Dermis blood vessel endothelial cell (primary cell): ENCODE results near the gene SLC2A11. TPM values are rescaled to one million over a fixed set of nuclear protein-coding genes. Genes with fewer than 3 reads are reported as not detected.

Experiments
- DNase-seq: peaks from one replicate; pipeline ENCODE4 v3.0.0; 2010
- total RNA-seq: library from RNA; depleted of rRNA; stranded (reverse); fragments of >200 nt; gene quantifications from 2 replicates; pipeline ENCODE4 v1.2.3, GENCODE V29; 2014

Gene SLC2A11
- total RNA-seq, 1 donor from 2014 or later: 6.0 TPM

GRCh38 chr22:23832226-23833016 lies 25.3 kb upstream of the SLC2A11 start:
- DNase-seq: no peak

- no peak for DNase-seq
Measured at GRCh38 chr22:23833017-23833751, 24.5 kb upstream of the SLC2A11 start.

GRCh38 chr22:23833911-23834317 lies 23.8 kb upstream of the SLC2A11 start:
- DNase-seq: no peak

- no peak for DNase-seq
Measured at GRCh38 chr22:23834406-23834792, 23.3 kb upstream of the SLC2A11 start.

- no peak for DNase-seq
Measured at GRCh38 chr22:23834793-23835483, 22.7 kb upstream of the SLC2A11 start.

DNA sequence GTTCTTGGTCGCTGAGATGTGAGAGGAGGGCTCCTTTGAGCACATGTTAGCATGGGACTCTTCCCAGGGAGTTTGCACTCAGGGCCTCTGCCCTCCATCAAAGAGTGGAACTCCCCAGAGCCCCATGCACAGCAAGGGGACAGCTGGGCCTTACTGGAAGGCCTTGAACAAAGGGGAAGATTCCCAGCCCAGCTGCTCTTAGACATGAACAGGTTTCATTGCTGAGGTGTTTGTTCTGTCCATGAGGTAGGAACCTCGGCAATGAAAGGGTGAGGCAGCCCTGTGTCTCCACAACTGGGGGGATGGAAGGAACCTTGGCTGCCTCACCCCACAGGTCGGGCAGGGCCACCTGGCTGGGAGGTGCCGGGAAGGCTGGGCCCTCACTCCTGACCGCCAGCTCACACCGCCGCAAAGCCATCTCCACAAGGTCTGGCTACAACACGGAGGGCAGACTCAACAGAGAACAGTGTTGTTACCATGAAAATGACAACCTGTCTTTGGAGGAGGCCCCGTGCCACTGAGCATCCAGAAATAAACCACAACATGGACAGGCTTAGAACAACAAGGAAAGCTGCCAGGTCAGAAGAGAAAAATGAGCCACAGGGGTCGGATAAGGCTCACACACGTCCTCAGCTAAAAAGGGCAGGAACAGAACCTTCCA lies 22.1 kb upstream of the SLC2A11 start:
- DNase-seq: no peak

GRCh38 chr22:23836281-23836680 lies 21.4 kb upstream of the SLC2A11 start:
- DNase-seq: no peak

DNA sequence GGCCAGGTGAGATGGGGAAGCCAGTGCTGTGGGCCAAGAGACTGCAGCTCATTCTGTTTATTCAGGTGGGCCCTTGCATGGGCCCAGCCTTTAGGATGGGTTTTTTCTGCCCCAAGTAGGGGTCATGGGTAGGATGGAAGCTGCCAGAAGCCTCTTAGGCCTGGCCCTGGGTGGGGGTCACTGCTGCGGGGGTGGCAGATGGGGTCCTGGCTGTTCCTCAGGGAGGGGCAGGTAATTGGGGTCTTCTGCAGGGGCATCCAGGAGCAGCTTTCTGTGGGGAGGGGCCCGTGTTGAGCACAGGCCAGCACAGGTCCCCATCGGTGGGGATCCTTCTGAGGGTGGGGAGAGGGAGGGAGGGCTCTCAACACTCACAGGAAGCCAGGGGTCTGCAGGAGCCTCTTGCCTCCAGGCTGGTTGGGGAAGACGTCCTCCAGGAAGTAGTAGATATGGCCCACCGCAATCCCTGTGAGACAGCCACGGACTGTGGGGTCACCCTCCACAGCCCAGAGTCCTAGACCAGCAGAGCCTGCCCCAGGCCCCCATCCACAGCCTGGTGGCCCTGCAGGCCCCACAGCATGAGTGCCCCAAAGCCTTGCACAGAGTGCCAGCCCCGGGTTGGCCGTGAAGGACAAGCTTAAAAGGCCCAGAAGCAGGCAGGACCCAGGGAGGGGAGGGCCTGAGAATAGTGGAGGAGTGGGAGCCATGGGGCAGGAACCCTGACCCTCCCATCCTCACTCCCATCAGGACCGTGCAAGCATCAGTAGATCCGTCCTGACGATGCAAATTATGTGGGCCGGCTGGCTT lies 20.8 kb upstream of the SLC2A11 start:
- no peak for DNase-seq

DNA sequence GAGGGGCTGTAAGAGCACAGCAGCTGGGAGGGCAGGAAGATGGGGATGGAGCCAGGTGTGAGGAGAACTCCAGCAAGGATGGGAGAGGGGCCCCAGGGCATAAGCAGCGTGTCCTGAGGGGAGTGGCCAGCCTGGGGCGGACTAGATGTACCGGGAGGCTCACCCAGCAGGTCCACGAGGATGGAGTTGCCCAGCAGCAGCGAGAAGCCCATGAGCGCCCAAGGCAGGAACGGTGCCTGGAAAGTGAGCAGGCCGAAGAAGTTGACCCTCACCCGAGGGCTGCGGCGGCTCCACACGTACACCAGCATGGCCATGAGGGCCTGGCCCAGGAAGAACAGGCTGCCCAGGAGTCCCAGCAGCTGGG lies 20.2 kb upstream of the SLC2A11 start:
- DNase-seq: no peak

DNA sequence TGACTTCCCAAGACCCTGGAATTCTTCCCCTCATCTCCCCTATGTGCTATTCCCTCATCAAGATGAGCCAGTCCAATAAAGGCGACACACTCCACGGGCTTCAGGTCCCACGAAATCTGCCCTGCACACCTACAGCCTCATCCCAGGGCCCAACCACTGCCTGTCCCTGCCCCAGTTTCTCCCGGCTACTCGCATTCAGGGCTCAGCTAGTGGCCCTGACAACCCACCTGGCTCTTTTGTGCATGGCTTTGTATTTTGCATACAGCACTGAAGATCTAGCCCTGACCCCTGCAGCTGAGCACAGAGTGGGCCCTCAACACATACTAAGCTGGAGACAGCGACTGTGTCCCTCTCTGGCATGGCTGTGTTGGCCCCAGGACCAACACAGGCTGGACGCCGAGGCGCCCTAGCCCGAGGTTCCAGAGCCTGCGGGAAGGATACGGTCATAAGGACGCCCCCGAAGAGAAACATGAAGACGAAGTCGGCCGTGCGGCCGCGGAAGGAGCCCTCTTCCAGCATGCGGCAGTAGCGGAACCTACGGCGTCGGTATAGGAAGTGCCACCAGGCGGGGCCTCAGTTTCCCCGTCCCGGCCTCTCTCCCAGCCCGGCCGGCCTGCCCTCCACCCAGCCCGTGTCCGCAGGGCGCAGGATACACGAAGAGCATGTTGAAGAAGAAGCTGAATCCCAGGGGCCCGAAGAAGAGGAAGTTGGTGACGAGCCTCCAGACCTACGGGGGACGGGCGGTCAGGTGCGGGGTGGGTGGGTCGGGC lies 19.6 kb upstream of the SLC2A11 start:
- no peak for DNase-seq

GRCh38 chr22:23838681-23839468 lies 18.8 kb upstream of the SLC2A11 start, which contains the start of gene DERL3:
DERL3 (minus strand) TSS chr22:23839006; CDS start chr22:23838987, 19 bp downstream.
- peak; percentile 98 for DNase-seq

- DNase-seq: no peak
Measured at GRCh38 chr22:23840026-23840425, 17.6 kb upstream of the SLC2A11 start.

DNA sequence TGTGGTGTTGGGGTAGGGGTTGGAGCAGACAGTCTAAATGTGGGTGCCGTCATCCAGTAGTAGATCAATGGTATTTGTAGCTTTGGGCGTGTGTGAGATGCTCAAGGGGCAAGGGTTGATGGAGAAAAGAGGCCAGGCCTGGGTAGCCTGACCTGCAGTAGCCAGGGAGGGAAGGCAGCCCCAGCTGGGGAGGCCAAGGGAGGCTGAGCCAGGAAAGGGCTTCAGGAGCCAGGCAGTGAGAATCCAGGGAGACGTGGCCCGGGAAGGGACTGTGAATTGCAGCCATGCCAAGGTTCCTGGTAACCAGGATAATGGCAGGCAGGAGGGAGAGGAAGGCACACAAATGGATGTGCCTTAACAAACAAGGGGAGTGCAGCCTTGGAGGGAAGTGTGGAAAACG lies 16.4 kb upstream of the SLC2A11 start:
- DNase-seq: no peak

DNA sequence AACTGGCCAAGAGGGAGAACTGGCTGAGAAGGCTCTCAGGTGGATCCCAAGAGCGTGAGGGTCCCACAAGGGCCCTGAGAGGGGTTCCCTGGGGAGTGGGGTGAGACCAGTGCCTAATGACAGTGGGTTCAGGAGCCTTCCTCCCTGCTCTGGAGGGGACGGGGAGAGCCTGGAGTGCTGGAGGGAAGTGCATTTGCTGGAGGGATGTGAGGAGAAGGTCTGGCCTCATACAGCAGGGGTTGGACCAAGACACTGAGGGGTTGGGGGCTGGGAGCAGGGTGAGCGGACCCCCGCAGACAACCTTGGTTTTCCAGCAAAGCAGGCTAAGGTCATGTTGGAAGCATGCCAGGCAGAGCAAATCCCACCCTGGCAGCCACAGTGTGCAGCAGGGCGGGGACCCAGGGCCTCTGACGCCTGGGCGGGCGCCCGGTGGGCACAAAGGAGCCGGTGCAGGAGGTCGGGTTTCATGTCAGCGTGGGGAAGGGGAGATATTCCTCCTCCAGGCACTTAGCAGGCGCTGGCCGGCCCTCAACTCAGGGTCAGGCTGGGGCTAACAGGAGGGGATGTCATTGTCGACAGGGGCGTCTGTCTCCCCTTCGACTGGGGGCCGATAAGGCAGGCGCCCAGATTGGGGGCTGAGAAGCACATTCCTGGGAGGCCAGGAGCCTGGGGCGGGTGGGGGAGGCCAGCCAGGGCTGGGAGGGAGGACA lies 15.8 kb upstream of the SLC2A11 start:
- no peak for DNase-seq

GRCh38 chr22:23842599-23842998 lies 15.1 kb upstream of the SLC2A11 start:
- no peak for DNase-seq

DNA sequence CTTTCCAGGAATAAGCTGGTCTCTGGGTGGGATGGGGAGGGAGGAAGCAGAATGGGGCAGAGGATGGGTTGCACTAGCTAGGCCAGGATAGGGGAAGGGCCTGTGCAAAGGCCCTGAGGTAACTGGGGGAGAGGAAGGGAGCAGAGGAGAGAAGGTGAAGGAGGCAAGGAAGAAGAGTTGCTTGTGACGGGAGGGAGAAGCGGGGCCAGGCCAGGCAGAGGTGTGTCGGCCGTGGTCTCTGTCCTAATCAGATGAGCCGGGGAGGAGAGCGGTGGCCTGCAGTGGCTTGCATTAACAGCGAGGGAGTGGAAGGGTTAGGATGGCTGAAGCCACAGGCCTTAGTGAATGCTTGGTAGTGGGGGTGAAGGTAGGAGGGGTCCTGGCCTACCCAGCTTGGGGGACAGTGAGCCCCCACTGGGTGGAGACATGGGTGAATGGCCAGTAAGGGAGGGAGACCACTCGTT lies 12.9 kb upstream of the SLC2A11 start:
- no peak for DNase-seq

DNA sequence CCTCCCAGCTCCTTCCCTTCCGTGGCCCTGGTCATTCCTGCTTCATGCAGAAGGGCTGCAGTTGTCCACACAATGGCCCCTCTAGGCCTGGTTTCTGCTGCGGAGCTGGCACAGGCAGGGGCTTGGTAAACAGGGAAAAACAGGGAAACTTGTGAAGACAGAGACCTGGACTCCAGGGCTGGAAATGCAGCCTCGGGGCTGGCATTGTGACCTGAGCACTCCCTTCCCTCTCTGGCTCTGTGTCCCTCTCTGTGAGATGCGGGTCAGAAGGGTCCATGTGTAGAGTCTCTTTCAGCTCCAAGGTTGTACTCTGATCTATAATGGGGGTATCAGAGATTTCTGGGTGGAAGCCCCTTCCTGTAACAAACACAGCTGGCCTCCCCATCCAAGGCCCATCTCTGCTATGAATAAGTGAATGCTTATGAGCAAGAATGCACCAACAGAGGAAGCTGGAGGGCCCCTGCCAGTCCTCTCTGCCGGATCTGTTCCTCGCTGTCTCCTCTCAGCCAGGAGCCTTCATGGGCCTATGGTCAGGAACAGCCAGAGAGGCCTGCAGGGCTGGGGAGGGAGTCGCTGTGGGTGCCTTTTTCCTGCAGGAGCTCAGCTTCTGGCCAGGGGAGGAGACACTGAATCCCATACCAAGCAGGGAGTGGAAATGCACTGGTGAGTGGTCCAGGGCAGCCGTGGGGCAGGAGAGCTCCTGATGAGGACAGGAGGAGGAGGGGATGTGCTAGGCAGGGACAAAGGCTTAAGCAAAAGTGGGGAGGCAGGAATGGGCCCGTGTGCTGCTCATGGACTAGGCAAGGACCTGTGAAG lies 12.2 kb upstream of the SLC2A11 start:
- DNase-seq: no peak

GRCh38 chr22:23846081-23846469 lies 11.6 kb upstream of the SLC2A11 start:
- no peak for DNase-seq
